MM.1S (cell line): Measurements from ENCODE around the gene SLC2A1.

Experiments
- CTCF ChIP-seq: fragments of 300-600 bp; sonication (generic); IDR thresholded peaks from 2 replicates; pipeline ENCODE4 v1.5.1; 2016; ENCODE audit warnings: antibody characterized with exemption, low read length, mixed read lengths
- EZH2phosphoT487 ChIP-seq: fragments of 300-600 bp; sonication (generic); IDR thresholded peaks from 2 replicates; pipeline ENCODE4 v1.6.1; 2018; ENCODE audit warnings: antibody characterized with exemption, low read length

DNA sequence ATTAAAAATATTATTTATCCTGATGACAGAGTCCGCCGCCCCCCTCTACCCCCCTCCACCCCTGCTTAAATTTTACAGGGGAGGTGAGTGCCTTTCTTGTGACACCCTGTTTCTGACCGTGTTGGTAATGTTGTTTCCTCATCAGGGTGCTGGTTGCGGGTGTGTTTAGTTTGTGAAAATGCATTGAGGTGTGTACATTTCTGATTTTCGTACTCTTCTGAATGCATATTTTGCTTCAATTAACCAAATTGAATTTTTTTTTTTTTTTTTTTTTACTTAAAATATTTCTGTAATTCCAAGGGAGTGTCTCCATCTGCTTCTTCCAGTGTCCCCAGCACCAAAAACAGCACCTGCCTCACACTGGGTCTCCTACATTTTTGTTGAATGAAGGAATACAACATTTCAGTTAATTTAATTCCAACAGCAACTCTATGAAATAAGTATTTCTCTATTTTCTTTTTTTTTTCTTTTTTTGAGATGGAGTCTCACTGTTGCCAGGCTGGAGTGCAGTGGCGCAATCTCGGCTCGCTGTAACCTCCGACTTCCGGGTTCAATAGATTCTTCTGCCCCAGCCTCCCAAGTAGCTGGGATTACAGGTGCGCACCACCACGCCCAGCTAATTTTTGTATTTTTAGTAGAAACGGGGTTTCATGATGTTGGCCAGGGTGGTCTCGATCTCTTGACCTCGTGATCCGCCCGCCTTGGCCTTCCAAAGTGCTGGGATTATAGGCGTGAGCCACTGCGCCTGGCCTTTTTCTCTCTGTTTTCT, 5.6 kb upstream of the SLC2A1 start:
- no peak for TF ChIP-seq CTCF
- TF ChIP-seq EZH2phosphoT487: no peak
